C4-2B (cell line): ENCODE results near the gene SHBG.

Experiments used
- CTCF ChIP-seq: fragments of 450-650 bp; conservative IDR thresholded peaks from 2 replicates; pipeline ENCODE4 v1.5.1; 2017; ENCODE audit warnings: mild to moderate bottlenecking
- ZFX ChIP-seq: fragments of 450-650 bp; IDR thresholded peaks from 2 replicates; pipeline ENCODE4 v1.6.1; 2017

GRCh38 chr17:7651665-7652387 is 21.9 kb downstream of the SHBG start:
- TF ChIP-seq CTCF = no peak
- TF ChIP-seq ZFX = no peak
